Measurements from ENCODE around the gene GRAMD2A. TPM values are rescaled to one million over a fixed set of nuclear protein-coding genes. Genes with fewer than 3 reads are reported as not detected.
A peak's percentile ranks its signal among the peaks of the same experiment; 100 is the strongest.

Gene GRAMD2A
- total and polyA plus RNA-seq, 2 donors (not counting 3 experiments of a cell fraction or from before 2014, with no cell fraction given), result 0.08 to 0.29 TPM

GRCh38 chr15:72222393-72222792 lies 24.8 kb upstream of the GRAMD2A start:
- ChIA-PET CTCF (interaction anchor here (1.5 kb wide), 1 partner anchor 9 kb away, joined by 4 read pairs; no protein-coding TSS in a partner anchor), POLR2A (interaction anchor here (0.6 to 1.8 kb wide), 3 partner anchors 9 to 52 kb away, joined by 4 to 5 read pairs (median 4); partner anchors contain the start of gene PKM)
- no peaks in the 10 kb centered on the region for H3K9me1 ChIP-seq (replicated peaks; ENCODE audit: control insufficient read depth, extremely low read depth, insufficient read depth, low read length)
- peaks cover 2% of the 10 kb centered on the region for H4K20me1 ChIP-seq (replicated peaks; ENCODE audit: control insufficient read depth, extremely low read depth, insufficient read depth, low read length)
- H2AFZ ChIP-seq (ENCODE audit: low read depth, low read length), result no peak overlapping the region
- H3K36me3 ChIP-seq (ENCODE audit: control insufficient read depth in 2 of 2, extremely low read depth in 1 of 2, insufficient read depth in 2 of 2, low read length in 2 of 2), result peaks cover 14 to 24% of the 10 kb centered on the region in 2 experiments
- BruUV-seq (replicated peaks), result no TSS peak
- dilution Hi-C loops (cut with MboI; ENCODE audit: extremely low pct_ligation_motif_present, low sequenced_read_pairs) (no loop called here), intact Hi-C loops (cut with micrococcal nuclease) (no loop called here)
- H3K4me2 ChIP-seq (ENCODE audit: insufficient read depth, low read length), result no peak overlapping the region
- FAIRE-seq (no peak), DNase-seq (ENCODE audit: low read depth, low spot score) (peak; percentile 26)
- no peaks in the 10 kb centered on the region for H3K27me3 ChIP-seq (ENCODE audit: control insufficient read depth in 2 of 2, insufficient read depth in 2 of 2, low read length in 2 of 2)
- H3K9ac ChIP-seq (replicated peaks; ENCODE audit: extremely low read depth, insufficient read depth, low read length), result no peak overlapping the region
- H3K4me1 ChIP-seq (ENCODE audit: control insufficient read depth, extremely low read depth, insufficient read depth, low read length), result peaks cover 36% of the 10 kb centered on the region
- H3K79me2 ChIP-seq (ENCODE audit: control insufficient read depth, insufficient read depth, low read length), result peaks cover 88% of the 10 kb centered on the region
- no peak overlapping the region for H3K27ac ChIP-seq (ENCODE audit: insufficient read depth, low read depth, low read length)
- TF ChIP-seq MAX (IDR thresholded peaks at IDR 0.05; ENCODE audit: insufficient read depth, insufficient read length) (no peak), MYC (IDR thresholded peaks at IDR 0.05; ENCODE audit: low read depth, low read length) (no peak), FOS (IDR thresholded peaks at IDR 0.05; ENCODE audit: borderline replicate concordance, insufficient read depth, low read length) (no peak), POLR2A (IDR thresholded peaks at IDR 0.05; ENCODE audit: low read depth, low read length) (no peak), JUN (IDR thresholded peaks at IDR 0.05; ENCODE audit: borderline replicate concordance, insufficient read depth, insufficient read length, low read depth) (no peak), GATA2 (IDR thresholded peaks at IDR 0.05; ENCODE audit: insufficient read depth, insufficient read length, low read depth, low read length) (no peak), EZH2 (IDR thresholded peaks at IDR 0.05; ENCODE audit: borderline replicate concordance, low read depth, low read length, severe bottlenecking) (no peak), CTCF (IDR thresholded peaks at IDR 0.05; ENCODE audit: extremely low read depth in 1 of 2, insufficient read depth in 1 of 2, low read depth in 1 of 2, low read length in 2 of 2) (no peak), POLR2AphosphoS5 (IDR thresholded peaks at IDR 0.05; ENCODE audit: insufficient read depth, low read depth, low read length) (no peak)
- H3K9me3 ChIP-seq (replicated peaks; ENCODE audit: control insufficient read depth, insufficient read depth, low read length), result no peaks in the 10 kb centered on the region
- no peak overlapping the region for H3K4me3 ChIP-seq (replicated peaks in 1 of 3; ENCODE audit: insufficient read depth in 1 of 3, low read depth in 1 of 3, low read length in 3 of 3)

Data from endothelial cell of umbilical vein (primary cell).